H1 (cell line): ENCODE results near the gene TIMM10. TPM values are rescaled to one million over a fixed set of nuclear protein-coding genes. Genes with fewer than 3 reads are reported as not detected.

Source experiments
- ASH2L ChIP-seq: fragments of 200-600, 300-600 bp; sonication (generic); IDR thresholded peaks from one replicate; pipeline ENCODE4 v1.7.1; 2017; ENCODE audit warnings: low read length
- polyA plus RNA-seq, 7 experiments: library from polyadenylated mRNA; depleted of rRNA in 3 of 7; stranded (reverse) in 5 of 7; unstranded in 2 of 7; fragments of >200 nt in 5 of 7; fragments of 200-250 nt in 2 of 7; gene quantifications; 1 replicate in 5 of 7; 2 replicates in 1 of 7; 4 replicates in 1 of 7; pipeline versions ENCODE4 v1.2.1 to v1.2.3, GENCODE V29; 2011 to 2013; ENCODE audit warnings: missing spikeins in 2 of 7, mixed read lengths in 2 of 7
- total RNA-seq: library from RNA; stranded (reverse); fragmentation: NEBNext Ultra II Directional; extraction: Animal tissue kit (Norgen Biotek cat#: 25700); gene quantifications from 2 replicates; pipeline ENCODE4 v1.2.1, GENCODE V29; 2021

TIMM10 gene
- total and polyA plus RNA-seq, 2 of the 8 experiments (the other 6 are each of a cell fraction or from before 2014, with no cell fraction given) = 117 to 227 TPM

GRCh38 chr11:57501953-57502352 lies 28.6 kb downstream of the TIMM10 start (continued):
- TF ChIP-seq ASH2L = no peak
